ENCODE measurements around the gene TOMM40L.
A peak's percentile ranks its signal among the peaks of the same experiment; 100 is the strongest.
"Not testable (repeated sequence)": the region's sequence is repeated elsewhere in the genome, so short reads cannot be mapped to it uniquely, and the experiment has no call there.

TOMM40L gene

DNA sequence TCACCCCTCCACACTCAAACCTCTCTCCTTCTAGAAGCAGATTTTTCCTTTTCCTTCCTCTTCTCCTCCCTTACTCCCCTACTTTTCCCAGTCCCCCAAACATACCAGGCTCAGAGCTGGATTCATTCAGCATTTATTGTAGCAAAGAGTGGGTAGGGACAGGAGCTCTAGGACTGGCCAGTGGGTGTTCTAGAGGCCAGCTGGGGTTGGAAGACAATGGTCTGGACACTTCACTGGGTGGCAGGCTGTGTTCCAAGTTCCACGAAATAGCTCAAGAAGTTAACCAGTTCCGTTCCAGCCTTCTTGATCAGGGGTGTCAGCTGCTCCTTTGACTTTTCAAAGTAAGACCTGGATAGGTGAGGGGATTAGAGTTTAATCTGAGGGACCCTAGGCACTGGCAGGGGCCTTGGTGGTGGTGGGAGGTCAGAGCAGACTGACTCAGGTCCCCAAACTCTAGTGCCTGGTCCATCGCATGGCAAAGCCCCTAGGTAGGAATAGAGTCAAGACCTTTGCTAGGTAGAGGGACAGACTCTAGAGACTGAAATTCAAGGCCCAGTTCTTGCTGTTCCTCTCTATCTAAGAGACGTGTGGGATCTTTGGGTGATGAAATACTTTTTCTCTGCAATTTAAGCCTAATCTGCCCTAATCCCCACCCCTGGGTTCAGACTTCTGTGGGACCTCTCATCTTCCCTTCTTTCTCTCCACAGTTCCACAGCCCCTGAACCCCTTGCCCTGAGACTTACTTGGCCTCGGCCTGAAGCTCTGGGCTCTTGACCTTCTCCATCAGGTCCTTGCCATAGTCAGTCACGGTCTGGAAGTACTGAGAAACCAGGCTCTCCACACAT is 3.5 kb upstream of the TOMM40L start:
- DNase-seq: no peak

GRCh38 chr1:161223805-161224694 is 1.8 kb upstream of the TOMM40L start:
- no peak for DNase-seq

GRCh38 chr1:161224695-161225087 is 1.2 kb upstream of the TOMM40L start:
- not testable (repeated sequence) for DNase-seq

DNA sequence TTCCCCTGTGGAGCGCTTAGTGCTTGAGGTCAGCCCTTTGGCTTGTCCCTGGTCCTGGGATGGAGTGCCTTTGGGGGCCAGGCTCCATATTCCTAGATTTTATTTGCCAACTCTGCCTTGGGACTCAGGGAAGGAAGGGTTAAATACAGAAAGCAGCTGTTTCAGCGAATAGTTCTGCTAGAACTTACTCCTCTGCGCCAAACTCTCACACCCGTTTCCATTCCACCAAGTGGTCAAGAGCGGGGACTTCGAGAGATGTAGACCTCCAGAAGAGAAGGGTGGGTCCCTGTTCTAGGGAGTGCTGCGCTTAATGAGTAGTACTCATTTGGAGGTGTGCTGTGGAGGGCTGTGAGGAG is 704 bp upstream of the TOMM40L start:
- no peak for DNase-seq

DNA sequence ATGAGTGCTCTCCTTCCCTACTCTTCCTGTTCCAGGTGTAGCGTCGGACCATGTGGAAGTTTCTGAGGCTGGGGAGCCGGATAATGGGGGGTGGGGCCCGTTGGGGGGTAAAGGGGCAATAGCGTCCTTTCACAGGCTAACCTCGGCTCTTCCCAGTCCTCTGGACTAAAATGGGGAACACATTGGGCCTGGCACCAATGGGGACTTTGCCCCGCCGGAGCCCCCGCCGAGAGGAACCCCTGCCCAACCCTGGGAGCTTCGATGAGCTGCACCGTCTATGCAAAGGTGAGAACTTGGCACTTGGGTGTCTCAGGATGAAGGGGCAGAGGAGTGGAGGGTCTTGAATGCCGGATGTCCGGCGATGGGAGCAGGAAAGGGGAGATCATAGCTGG is 456 bp downstream of the TOMM40L start:
- DNase-seq: no peak

DNA sequence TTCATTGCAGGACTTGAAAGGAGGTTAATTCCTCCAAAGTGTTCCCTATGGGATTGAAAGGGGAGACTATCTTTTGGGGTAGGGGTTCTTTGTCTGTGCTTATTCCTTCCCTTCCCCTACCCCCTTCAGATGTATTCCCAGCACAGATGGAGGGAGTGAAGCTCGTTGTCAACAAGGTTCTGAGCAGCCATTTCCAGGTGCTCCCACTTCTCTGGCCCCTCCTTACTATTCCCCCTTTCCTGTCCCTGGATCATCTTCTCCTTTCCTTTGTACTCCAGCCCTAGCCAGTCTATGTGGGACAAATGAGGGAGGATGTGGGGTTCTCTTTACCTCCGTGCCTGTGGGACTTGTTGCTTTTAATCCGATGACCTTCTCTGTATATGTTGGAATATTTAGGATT is 899 bp downstream of the TOMM40L start:
- DNase-seq: no peak

DNA sequence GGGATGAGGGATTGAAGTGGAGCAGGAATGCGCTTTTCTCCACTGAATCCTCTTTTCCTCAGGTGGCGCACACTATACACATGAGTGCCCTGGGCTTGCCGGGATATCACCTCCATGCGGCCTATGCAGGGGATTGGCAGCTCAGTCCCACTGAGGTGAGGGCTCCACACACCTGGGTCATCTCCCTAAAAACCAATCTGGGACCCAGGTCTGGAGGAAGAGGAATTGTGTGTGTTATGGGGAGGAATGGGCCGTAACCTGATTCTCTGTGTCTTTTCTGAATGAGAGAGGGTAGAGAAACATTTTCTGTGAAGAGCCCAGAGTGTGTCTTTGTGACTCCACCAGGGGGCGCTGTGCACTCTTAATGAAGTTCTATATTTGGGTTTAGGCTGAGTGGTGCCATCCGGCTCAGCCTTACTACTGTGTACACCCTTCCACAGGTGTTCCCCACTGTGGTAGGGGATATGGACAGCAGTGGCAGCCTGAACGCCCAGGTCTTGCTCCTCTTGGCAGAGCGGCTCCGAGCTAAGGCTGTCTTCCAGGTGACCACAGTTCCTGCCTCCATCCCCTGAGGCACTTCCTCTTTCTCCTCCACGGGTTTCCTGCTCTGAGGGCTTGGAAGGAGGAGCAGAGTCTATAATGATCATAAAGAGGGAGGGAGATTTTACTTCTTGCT is 1.5 kb downstream of the TOMM40L start:
- DNase-seq: peak; percentile 96 to 97

GRCh38 chr1:161228032-161228431 is 2.2 kb downstream of the TOMM40L start:
- DNase-seq: no peak

- DNase-seq: peak; percentile 27 to 35
Measured at GRCh38 chr1:161229896-161230295, 4.0 kb downstream of the TOMM40L start.

DNA sequence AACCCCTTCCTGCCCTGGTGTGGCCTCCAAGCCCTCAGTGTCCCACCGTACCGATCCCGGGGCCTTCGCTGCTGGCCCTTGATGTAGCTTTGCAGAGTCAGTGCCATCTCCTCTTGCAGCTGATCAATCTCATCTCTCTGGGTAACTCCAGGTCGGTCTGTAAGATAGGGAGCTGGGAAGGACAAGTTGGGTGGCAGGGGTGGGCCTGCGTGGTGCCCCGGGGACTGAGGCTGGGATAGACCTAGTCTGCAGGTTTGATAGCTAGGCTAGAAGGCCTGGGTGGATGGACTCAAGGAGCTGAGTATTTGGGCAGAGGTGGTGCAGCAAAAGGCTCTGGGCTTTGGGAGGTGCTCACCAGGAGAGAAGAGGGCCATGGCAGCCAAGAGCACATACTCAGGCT is 4.9 kb downstream of the TOMM40L start:
- DNase-seq: no peak

DNA sequence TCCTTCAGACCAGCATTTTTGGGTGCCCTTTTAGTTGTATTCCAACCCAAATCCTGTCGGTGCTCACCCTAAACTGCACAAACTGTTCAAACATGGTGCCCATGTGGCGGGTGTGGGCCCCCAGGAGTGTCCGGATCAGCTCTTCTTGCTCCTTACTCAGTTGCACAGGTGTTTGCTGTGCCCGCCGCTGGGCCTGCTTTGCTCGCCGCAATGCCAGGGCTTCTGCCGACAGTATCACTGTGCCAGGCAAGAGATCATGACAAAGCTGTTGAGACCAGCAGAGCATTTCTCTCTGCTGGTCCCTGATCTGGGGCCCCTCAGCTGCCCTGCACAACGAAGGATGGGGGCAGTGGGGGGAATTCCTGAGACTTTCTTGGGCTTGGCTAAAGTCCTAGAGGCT is 7.2 kb downstream of the TOMM40L start:
- no peak for DNase-seq

DNA sequence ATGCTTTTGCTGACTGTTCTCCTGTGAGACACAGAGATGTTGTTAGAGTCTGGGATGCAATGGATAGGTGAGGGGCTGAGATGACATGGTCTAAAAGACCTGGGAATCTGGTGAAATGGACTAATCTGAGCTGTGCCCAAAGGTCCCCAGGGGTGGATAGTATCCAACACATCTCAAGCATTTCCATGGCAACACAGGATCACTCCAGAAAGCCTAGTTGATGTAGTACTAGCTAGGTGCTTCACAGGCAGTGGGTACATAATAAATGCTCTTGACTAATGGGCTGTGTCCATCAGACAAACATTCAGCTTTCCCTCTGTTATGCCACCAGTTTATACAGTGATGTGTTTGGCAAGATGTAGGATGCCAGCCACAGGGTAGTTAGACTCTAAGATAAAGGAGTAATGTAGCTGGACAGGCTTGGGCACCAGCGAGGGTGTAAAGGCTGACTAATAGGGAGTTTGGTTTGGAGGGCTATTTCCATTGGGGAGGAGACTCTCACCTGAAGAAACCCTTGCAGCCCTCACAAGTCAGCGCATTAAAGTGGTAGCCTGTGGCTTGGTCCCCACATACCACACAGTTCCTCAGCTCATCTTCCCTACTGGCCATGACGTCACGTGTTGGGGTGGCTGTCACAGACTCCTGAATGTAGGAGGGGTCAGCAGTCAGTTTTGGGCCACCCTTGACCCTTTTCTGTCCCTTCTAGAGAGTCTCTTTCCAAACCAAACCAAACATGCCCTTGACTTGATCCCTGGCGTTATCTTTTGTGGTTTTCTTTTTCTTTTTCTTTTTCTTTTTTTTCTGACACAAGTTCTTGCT is 10.3 kb downstream of the TOMM40L start:
- no peak for DNase-seq

- DNase-seq: no peak
Measured at GRCh38 chr1:161238039-161238473, 12.2 kb downstream of the TOMM40L start, which contains the start of gene NR1I3. Gene NR1I3 (minus strand): TSS chr1:161238203. CDS start chr1:161236565, 1,638 bp downstream.

DNA sequence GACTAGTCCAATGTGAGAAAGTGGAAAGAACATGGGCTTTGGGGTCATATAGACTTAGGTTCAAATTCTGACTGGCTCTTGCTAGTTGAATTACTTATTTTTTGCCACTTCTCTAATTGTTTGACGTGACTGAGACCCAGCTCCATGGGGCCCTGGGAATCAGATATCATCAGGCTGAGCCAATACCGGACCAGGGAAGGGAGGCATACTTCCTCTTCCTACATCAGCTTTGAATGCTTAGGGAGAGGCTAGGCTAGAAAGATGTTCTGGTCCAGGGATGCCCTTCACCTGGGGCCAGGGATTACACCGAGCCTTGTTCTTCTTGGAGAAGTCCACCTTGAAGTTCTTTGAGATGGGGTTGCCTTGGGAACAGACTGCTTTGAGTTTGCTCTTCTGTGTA is 15.8 kb downstream of the TOMM40L start:
- DNase-seq: peak in 1 of 2 experiments; percentile 7

DNA sequence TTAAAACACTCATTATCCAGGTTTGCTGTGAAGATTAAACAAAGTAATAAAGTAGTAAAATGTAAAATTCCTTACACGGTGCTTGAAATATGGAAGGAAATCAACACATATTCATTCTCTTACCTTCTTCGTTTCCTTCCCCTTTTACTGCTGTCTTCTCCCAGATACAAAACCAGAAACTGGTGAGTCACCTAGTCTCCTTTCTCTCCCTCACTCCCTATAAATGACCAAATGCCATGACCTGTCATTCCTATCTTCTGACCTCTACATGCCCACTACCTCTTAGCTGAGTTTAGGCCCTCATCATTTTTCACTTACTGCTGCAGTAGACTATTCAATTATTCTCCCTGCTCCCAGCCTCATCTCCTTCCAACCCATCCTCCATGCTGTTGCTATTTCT is 16.5 kb downstream of the TOMM40L start:
- DNase-seq: peak; percentile 38 to 40

- DNase-seq: no peak
Measured at GRCh38 chr1:161244888-161245287, 19.0 kb downstream of the TOMM40L start.

- DNase-seq: not testable (repeated sequence)
Measured at GRCh38 chr1:161250100-161250499, 24.2 kb downstream of the TOMM40L start.

- DNase-seq: no peak
Measured at GRCh38 chr1:161250829-161251228, 25.0 kb downstream of the TOMM40L start.

DNA sequence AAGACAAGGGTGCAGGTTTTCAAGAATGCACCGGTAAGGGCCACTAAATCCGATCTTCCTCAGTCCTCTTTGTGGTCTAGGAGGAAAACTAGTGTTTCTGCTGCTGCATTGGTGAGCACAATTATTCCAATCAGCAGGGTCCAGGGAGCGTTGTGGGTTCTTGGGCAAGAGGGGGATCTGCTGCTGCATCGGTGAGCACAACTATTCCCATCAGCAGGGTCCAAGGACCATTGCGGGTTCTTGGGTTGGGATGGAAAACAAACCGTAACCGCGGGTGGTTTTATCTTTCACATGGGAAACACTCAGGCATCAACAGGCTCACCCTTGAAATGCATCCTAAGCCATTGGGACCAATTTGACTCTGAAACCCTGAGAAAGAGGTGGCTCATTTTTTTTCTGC is 25.7 kb downstream of the TOMM40L start:
- DNase-seq: no peak

GRCh38 chr1:161255302-161255701 is 29.4 kb downstream of the TOMM40L start:
- not testable (repeated sequence) for DNase-seq

DNA sequence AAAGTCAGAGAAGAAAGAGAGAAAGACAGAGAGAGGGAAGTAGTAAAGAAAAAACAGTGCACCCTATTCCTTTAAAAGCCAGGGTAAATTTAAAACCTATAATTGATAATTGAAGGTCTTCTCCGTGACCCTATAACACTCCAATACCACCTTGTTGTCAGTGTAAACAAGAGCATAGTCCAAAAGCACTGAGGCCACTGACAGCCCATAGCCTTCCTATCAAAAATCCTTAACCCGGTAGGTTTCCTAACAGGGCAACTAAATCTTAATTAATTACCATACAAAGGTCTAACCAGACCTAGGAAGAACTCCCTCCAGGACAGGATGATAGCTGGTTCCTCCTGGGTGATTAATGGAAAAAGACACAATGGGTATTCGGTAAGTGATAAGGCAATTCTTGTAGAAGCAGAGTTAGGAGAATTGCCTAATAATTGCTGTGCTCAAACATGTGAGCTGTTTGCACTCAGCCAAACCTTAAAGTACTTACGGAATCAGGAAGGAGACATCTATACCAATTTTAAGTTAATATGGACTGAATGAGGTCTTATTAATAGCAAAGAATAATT is 30.2 kb downstream of the TOMM40L start:
- not testable (repeated sequence) for DNase-seq

GRCh38 chr1:161257109-161257508 is 31.2 kb downstream of the TOMM40L start:
- DNase-seq: not testable (repeated sequence)
